Measurements from ENCODE around the gene MEAK7.

- TF ChIP-seq GLIS3 (CRISPR knock-in tag; IDR thresholded peaks at IDR 0.05) (no peak), CSRNP3 (CRISPR knock-in tag; IDR thresholded peaks at IDR 0.05) (no peak), PATZ1 (CRISPR knock-in tag; IDR thresholded peaks at IDR 0.05; ENCODE audit: borderline replicate concordance) (no peak), TCF4 (CRISPR knock-in tag; IDR thresholded peaks at IDR 0.05; ENCODE audit: borderline replicate concordance) (no peak), BACH2 (CRISPR knock-in tag; IDR thresholded peaks at IDR 0.05; ENCODE audit: borderline replicate concordance) (no peak), CREB5 (CRISPR knock-in tag; IDR thresholded peaks at IDR 0.05; ENCODE audit: low read depth) (no peak), ZNF70 (CRISPR knock-in tag; IDR thresholded peaks at IDR 0.05) (no peak), TSHZ2 (CRISPR knock-in tag; IDR thresholded peaks at IDR 0.05) (no peak), ZFP30 (CRISPR knock-in tag; IDR thresholded peaks at IDR 0.05) (no peak), POU6F1 (CRISPR knock-in tag; IDR thresholded peaks at IDR 0.05; ENCODE audit: borderline replicate concordance, low read depth) (no peak), RARB (CRISPR knock-in tag; IDR thresholded peaks at IDR 0.05) (no peak), ZFP3 (CRISPR knock-in tag; IDR thresholded peaks at IDR 0.05) (no peak)
Measured at GRCh38 chr16:84518804-84519341, 14.4 kb upstream of the MEAK7 start.

Measured in SK-N-SH treated with all-trans-retinoic acid at 6 μM for 48 hours (cell line).